PC-9 (cell line): ENCODE measurements around the gene ELN.

Source experiments
- CTCF ChIP-seq: fragments of 200-600 bp; sonication (generic); conservative IDR thresholded peaks from 2 replicates; pipeline ENCODE4 v1.6.1; 2017; ENCODE audit warnings: mixed run types, antibody characterized with exemption, mild to moderate bottlenecking, moderate library complexity
- EZH2 ChIP-seq: fragments of 200-600 bp; sonication (generic); IDR thresholded peaks from 2 replicates; pipeline ENCODE4 v1.8.0; 2017; ENCODE audit warnings: antibody characterized with exemption, low read depth

GRCh38 chr7:74051629-74052410 lies 23.8 kb downstream of the ELN start:
- TF ChIP-seq CTCF (peak; percentile 65), EZH2 (no peak)
